COLO668 (cell line): ENCODE measurements around the gene DCTN4.
A peak's percentile ranks its signal among the peaks of the same experiment; 100 is the strongest.
"Not testable (repeated sequence)": the region's sequence is repeated elsewhere in the genome, so short reads cannot be mapped to it uniquely, and the experiment has no call there.

Experiments used
- DNase-seq: peaks from one replicate; lab custom pipeline; 2025; ENCODE audit not compliant: unreplicated experiment; lab: John Stamatoyannopoulos, UW

DCTN4 gene

DNA sequence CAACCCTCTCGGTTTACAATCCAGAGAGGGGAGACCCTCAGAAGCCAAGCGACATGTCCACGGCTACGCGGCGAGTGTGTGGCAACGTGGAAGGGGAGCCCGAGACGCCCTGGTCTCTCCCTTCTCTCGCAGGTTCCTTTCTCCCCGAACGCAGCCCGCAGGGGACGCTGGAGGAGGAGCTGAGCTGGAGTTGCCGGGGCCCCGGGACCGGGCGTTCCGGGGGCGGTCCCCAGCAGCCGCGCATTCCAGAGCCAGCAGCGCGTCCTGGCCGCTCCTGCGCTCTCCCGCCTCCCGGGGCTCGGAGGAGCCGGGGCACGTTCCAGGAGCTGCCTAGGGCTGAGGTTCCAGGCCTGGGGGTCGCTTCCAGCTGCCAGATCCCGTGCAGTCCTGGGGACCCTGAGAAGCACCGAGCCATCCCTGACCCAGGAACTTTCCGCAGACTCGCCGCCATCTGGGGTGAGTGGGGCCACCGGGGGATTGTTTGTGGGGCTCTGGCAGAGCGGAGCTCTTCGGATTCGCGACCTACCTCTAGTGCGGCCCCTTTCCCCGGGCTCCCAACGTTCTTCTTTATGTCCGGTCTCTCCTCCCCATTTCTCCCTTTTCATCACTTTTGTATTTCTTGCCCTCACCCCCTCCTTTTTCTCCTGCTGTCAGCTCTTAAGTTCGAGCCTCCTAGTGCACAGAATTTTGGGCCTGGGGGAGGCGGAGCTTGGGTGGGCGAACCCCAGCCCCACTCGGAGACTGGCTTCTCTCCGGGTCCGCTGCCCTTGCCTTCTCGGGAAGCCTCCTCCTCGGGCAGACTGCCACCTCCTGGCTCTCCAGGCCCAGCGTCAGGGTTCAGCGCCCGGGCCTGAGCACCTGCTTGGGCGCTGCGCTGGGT, 19.9 kb upstream of the DCTN4 start, which contains the start of gene SMIM3:
SMIM3 (plus strand) TSS at position 241 of the 880 bp plus-strand sequence. CDS start 16,684 bp downstream, outside the sequence.
- peak; percentile 49 for DNase-seq

DNA sequence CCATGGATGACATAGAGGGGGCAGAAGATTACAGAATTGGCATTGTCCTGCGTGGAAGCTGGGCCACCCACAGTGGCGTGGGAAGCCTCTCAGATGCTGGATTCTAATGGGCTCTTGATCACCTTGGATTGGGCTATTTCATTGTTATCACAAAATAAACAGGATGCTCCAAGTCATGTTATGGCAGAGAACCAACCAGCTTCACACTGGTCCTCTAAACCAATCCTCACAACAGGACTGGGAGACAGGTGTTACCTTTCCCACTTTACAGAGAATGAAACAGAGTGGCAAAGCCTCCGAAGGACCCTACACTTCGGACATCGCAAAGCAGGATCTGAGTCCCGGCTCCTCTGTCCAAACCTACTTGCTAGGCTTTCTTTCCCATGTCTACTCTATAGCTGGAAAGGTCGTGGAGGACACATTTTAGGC, 19.3 kb upstream of the DCTN4 start:
- DNase-seq: no peak

DNA sequence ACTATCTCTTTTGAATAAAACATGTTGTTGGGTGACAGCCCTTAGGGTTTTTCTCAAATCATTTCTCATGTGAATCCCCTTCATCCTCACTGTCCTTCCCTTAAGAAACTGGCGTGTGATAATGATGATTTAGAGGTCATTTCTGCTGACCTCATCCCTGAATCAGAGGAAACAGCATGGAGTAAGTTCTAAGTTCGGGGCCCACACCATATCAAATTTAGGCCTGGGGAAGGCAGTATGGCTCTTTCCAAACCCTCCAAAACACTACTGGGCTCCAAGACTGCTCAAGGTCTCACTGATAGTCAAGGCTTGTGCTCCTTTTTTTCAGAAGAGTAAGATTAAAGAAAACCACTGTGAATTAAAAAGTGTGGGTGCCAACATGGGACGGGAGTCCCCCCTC, 18.9 kb upstream of the DCTN4 start:
- no peak for DNase-seq

DNA sequence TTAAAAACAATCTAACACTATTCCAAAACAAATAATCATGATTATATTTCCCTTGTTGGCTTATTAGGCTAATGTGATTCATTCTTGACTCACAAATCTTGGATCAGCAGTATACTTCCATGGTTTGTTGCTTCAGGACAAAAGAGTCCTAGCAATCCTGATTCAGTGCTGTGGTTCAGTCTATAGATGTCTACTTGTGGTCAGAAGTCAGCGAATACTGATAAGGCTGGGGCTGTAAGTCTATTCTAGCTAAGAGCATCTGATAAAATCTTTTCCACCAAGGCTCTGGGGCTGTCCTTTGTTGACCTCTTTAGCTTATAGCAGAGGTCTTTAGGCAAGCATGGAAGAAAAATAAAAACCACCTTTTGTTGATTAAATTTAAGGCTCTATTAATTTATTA, 15.3 kb upstream of the DCTN4 start:
- DNase-seq: no peak

DNA sequence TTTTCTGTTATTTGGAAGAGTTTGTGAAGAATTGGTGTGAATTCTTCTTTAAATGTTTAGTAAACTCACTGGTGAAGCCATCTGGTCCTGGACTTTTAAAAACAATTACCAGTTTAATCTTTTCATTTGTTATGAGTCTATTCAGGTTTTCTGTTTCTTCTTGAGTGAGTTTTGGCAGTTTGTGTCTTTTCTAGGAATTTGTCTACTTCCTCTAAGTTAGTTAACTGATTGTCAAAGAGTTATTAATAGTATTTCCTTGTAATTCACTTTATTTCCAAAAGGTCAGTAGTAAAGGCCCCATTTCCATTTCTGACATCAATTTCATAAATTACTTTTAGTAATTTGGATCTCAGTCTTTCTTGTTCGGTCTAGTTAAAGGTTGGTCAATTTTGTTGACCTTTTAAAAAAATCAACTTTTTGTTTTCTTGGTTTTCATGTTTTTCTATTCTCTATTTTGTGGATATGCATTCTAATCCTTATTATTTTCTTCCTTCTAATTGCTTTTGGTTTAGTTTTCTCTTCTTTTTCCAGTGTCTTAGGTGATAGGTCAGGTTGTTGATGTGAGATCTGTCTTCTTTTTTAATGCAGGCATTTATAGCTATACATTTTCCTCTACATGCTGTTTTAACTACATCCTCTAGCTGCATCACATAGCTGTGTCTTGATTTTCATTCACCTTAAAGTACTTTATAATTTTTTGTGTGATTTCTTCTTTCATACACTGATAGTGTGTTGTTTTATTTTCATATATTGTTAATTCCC, 12.4 kb upstream of the DCTN4 start:
- no peak for DNase-seq

DNA sequence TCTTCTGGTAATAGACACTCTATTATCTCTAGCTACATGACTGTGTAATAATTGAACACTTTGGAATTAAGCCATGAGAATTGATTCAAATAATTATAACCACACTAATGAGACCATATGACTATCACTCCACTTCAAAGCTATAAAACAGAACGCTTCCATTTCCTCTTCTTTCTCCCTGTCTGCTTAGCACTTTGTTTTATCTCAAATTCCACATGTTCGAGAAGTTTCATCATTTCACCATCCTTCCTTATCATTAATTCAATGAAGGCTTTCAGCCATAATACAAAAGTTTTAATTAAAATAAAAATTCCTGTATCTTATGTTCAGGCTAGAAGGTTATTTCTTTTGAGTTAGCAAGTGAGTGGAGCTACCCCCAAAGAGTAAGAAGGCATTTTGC, 7.4 kb upstream of the DCTN4 start:
- DNase-seq: no peak

DNA sequence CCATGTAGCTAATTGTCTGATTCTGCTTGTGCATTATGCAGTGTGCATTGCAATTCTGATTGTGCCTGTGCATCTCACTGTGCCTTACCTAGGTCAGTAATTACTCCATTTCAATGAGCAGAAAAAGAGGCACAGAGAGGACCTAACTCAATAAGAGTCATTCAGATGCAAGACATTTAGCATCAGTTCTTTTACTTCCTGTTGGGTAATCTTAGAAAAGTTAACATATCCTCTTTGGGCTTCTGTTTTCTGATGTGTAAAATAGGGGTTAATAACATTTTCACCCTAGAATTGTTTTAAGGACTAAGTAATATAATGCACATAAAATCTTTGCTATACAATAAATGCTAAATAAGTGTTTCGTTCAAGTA, 7.0 kb upstream of the DCTN4 start:
- no peak for DNase-seq

DNA sequence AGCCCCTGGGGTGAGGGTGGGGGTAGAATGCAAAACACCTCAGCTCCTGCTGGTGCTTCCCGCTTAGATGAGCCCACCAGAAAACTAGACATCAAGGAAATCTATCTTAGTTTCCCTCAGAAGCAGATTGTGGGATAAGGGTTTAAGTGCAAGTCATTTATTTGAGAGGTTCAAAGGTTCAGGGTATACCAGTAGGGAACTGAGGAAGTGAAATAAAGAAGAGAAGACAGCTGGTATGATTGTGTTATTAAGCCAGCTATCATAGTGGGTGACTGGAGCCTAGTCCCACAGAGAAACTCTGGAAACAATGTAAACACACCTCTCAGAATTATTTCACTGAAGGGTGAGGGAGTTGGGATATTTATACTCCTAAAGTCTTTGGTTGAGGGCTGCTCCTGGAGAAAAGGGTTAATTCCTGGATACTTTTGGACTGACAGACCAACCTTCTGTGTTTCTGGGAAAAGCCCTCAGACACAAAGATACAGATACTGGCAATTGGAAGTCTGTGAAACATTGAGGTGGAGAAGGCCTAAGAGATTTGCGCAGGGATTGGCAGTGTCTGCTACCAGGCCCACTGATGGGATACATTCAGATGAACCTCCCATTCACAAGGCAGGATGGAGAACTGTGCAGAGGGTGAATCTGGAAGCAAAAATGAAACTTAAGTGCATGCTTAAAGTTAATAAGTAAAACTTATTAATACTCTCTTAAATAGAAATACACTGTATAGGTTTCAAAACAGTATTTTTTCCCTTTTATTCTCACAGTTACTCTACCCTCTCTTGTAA, 6.4 kb upstream of the DCTN4 start:
- no peak for DNase-seq

DNA sequence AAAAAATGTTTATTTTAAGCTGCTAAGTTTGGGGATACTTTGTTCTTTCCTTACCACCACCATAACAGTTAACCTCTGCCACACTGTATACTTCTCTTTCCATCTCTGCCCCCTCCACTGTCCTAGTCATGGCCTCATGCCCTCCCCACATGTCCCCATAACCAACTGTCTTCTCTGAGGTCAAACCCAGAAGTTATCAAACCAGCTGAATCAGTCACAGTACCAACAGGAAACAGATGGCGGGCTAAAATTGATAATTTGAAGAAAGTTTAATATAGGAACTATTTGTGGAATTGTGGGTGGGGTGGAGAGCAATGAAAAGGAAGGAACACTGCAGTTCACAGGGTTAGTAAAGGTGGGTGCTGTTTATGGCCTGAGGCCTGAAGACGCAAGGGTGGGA, 5.7 kb upstream of the DCTN4 start:
- no peak for DNase-seq

DNA sequence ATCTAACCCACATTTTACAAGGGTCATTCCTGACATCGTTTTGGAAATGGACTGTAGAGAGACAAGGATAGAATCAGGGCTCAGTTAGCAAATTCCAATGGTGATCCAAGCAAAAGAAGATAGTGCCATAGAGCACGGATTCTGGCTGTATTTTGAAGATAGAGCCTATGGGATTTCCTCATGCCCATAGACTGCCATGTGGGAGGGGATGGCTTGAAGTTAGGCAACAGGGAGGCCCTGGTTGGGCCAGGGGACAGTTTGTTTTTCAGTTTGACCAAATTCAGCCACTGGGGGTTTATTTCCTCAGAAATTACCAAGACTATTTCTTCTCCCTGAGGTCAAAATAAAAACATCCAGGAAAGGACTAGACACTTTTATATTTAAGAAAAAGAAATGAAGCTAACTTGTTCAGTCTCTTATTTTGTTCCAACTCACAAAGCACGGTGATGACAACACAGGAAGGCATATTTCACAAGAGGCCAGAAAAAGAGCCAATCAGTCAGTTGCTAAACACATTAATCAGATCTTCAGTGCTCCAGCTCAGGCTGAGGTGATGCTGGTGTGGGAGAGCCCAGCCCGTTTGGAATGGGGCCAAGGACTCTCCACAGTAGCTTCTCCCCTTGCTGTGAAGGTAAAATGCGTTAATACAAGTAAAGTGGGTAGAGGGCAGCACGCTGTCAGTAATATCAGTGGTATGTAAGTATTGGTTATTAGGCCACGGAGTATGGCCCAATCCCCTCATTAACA, 4.4 kb upstream of the DCTN4 start:
- DNase-seq: peak; percentile 33

DNA sequence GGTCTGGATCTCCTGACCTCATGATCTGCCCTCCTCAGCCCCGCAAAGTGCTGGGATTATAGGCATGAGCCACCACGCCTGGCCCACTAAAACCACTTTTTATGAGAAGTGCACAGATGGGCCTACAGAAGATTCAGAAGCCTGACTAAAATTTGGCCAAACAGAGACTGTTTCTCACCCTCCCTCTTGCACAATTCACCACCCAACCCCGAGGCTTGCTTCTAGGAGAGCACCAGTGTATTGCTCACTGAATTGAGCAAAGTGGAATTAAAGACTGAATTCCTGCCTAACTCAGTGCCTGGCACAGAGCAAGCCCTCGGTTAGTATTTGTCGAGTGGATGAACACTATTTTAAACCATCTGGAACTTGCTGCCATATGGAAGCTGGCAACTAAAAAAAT, 3.4 kb upstream of the DCTN4 start:
- no peak for DNase-seq

DNA sequence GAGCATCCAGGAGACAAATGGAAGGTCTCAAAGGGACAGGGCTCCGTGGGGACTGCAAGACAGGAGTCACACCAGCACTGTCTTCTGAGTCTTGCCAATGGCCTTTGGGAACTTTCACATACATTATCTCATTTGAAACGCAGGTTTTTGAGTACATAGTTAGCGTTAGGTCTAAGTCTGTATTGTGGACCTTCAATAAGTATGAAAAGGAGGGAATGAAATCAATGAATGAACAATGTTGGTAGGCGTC, 442 bp upstream of the DCTN4 start:
- DNase-seq: no peak

DNA sequence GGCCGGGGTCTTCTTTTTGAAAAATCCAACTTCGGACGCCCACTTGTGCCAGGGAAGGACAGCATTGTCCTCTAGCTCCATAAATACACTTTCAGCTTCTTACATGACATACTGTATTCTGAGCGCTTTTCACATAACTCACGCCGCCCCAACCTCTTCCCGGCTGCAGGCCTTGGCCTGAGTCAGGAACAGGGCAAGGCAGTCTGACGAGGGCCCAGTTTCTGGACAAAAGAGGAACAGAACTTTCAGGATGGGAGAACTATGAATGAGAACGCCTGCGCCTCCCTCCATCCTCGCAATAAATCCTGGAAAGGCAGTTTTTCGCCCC, 650 bp downstream of the DCTN4 start:
- DNase-seq: no peak

DNA sequence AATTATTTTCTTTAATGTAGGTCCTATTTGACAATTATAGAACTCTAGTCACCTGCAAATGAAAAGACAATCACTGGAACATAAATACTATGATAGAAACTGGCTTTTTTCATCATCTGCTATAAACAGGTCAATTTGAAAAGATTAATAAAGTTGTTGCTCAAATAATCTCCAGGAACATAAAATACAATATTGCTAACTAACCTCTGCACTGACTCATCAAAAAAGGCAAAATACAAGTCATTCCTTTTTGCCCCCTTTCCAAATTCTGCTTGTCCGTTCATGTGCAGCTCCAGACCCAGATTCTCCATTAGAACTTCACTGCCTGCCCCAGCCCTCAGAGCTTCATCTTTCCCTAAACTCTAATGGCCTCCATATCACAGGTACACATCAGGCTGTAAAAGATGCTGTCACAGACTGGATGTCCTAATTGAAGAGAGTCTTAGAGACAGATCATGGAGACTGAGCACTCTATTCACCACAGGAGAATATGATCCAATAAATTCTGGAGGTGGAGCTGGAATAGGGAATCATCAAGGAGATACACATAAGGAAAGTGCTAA, 1.6 kb downstream of the DCTN4 start:
- DNase-seq: no peak

DNA sequence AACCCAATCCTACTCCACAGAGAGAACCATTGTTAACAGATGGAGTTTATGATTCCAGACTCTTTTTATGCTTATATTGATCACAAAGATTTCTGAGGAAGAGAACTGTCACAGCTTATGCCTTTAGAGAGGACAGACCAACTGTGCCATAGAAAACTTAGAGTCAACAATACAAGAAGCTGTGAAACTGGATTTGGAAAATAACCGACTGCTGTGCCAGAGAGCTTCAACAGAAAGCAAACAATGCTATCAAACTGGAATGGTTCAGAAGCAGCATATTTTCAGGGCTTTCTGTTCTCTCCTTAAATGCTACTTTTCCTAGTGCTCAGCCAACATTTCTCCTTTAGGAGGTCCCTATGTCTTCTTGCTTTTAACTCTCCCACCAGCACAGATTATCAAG, 5.0 kb downstream of the DCTN4 start:
- no peak for DNase-seq

DNA sequence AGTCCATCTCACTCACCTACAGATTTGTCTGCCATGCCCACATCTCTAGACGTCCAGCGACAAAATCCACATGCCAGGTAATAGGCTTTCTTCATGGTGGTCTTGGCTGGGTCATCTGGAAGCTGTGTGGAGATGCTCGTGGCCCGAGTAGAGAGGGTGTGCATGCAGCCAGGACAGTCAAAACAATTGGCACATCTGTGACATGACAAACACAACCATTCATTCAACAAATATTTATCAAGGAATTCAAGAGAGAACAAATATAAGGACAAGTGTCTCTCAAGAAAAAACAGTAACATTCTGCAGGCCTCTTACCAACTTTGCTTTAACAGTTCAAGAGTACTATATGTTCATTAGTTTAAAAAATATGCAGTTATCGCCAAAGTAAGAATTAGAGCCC, 5.4 kb downstream of the DCTN4 start:
- DNase-seq: no peak

DNA sequence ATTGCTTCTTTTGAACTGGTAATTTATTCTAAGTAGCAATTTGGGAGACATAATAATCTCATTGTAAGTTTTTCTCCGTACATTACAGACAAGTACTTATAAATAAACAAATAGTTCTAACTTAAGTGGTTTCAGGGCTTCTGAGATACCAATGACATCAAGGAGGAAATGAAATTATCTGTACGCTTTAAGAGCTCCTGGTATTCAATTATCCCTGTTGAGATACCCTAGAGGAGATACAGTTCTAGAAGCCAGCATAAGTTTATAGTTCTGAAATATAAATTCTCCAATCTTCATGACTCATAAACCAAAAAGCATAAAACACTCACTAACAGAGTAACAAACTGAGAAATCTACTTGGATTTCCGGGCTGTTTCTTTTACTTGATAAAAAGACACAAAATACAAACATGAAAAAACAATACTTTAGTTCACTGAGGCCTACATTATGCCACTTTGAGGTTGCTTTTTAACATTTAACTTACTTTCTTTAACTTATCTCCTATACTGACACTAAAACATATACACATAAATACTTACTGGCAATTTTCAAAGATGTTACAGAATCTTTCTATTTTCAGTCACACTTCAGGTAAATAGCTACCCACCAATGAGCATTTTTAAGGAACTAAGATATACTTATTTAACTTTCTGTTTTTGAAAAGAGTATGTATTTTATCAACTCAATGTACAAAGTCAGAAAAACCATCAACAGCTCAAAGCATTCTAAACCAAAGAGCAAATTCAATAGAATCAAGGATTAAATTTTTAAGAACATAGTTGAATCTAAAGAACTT, 7.5 kb downstream of the DCTN4 start:
- DNase-seq: no peak

DNA sequence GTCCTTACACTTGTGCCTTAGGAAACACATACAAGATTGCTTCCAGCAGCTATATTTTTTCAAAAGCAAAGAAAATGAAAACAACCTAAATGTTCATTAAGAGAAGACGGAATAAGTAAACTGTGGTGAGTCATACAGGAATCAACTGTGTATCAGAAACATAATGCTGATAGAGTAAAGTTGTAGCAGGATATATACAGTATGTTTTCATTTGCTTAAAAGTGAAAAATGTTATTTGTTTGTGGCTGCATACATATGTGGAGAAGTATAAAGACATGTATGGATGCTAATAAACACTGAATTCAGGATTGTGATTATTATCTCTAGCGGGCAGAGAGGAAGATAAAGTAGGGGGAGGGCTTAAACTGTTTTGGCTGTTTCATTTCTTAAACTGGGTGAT, 8.3 kb downstream of the DCTN4 start:
- DNase-seq: no peak

DNA sequence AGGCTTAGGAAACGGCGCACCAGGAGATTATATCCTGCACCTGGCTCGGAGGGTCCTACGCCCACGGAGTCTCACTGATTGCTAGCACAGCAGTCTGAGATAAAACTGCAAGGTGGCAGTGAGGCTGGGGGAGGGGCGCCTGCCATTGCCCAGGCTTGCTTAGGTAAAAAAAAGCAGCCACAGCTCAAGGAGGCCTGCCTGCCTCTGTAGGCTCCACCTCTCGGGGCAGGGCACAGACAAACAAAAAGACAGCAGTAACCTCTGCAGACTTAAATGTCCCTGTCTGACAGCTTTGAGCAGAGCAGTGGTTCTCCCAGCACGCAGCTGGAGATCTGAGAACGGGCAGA, 15.7 kb downstream of the DCTN4 start:
- not testable (repeated sequence) for DNase-seq

DNA sequence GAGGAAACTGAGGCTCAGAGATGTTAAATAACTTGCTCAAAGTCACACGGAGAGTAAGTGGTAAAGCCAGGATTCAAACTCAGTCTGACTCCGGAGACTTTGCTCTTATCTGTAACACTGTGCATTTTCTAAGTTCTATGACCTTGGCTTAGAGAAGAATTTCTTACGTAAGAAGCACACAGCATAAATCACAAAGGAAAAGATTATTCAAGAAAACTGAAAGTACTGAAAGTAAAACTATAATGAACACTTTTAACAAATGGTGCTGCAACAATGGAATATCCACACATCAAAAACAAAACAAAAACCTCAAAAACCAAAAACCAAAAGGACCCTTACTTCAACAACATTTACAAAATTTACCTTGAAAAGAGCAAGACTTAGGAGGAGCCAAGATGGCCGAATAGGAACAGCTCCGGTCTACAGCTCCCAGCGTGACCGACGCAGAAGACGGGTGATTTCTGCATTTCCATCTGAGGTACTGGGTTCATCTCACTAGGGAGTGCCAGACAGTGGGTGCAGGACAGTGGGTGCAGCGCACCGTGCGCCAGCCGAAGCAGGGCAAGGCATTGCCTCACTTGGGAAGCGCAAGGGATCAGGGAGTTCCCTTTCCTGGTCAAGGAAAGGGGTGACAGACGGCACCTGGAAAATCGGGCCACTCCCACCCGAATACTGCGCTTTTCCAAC, 16.2 kb downstream of the DCTN4 start:
- not testable (repeated sequence) for DNase-seq
